HepG2 (cell line): ENCODE data around the gene STAT5A. TPM values are rescaled to one million over a fixed set of nuclear protein-coding genes. Genes with fewer than 3 reads are reported as not detected.

Source experiments
- CCDC6 ChIP-seq: sonication (generic); formaldehyde crosslinking; IDR thresholded peaks from 2 replicates; pipeline ENCODE4 v1.8.1; 2022; ENCODE audit warnings: mild to moderate bottlenecking, missing genetic modification reagents, moderate library complexity
- HMG20A ChIP-seq: IDR thresholded peaks from 2 replicates; pipeline ENCODE4 v1.6.1; 2016; ENCODE audit warnings: borderline replicate concordance
- HOXA3 ChIP-seq: sonication (generic); formaldehyde crosslinking; IDR thresholded peaks from 2 replicates; pipeline ENCODE4 v1.5.0; 2020; ENCODE audit warnings: missing genetic modification reagents
- MED1 ChIP-seq: sonication (generic); formaldehyde crosslinking; IDR thresholded peaks from 2 replicates; pipeline ENCODE4 v1.4.0; 2020; ENCODE audit warnings: missing genetic modification reagents
- POGZ ChIP-seq: sonication (generic); formaldehyde crosslinking; IDR thresholded peaks from 2 replicates; pipeline ENCODE4 v1.4.0; 2020; ENCODE audit warnings: mild to moderate bottlenecking, missing genetic modification reagents
- RNF2 ChIP-seq: fragments of 450-650 bp; conservative IDR thresholded peaks from 2 replicates; pipeline ENCODE4 v1.6.1; 2016; ENCODE audit warnings: low read depth
- SIN3A ChIP-seq: IDR thresholded peaks from 2 replicates; pipeline ENCODE4 v1.6.1; 2011; ENCODE audit warnings: low read depth, mild to moderate bottlenecking, control low read depth, low read length, borderline replicate concordance
- SNRNP70 ChIP-seq: fragments of 200-400 bp; formaldehyde crosslinking; IDR thresholded peaks from 2 replicates; pipeline ENCODE4 v1.6.1; 2017; ENCODE audit warnings: mild to moderate bottlenecking, low read depth, low read length, moderate library complexity
- TEAD3 ChIP-seq: optimal IDR thresholded peaks from 2 replicates; pipeline ENCODE3; 2016; ENCODE audit warnings: borderline replicate concordance
- ZBTB38 ChIP-seq: sonication (generic); formaldehyde crosslinking; IDR thresholded peaks from 2 replicates; pipeline ENCODE4 v1.5.1; 2020; ENCODE audit warnings: mild to moderate bottlenecking, missing genetic modification reagents
- ZNF282 ChIP-seq: fragments of 450-650 bp; IDR thresholded peaks from 2 replicates; pipeline ENCODE4 v1.6.1; 2018; ENCODE audit not compliant: partially characterized antibody
- ZNF670 ChIP-seq: sonication (generic); formaldehyde crosslinking; IDR thresholded peaks from 2 replicates; pipeline ENCODE4 v1.8.0; 2022; ENCODE audit warnings: mild to moderate bottlenecking, missing genetic modification reagents, borderline replicate concordance
- ZNF709 ChIP-seq: sonication (generic); formaldehyde crosslinking; IDR thresholded peaks from 2 replicates; pipeline ENCODE4 v1.5.0; 2020; ENCODE audit warnings: mild to moderate bottlenecking, missing genetic modification reagents
- ZNF75D ChIP-seq: sonication (generic); formaldehyde crosslinking; IDR thresholded peaks from 2 replicates; pipeline ENCODE4 v1.8.1; 2023; ENCODE audit warnings: missing genetic modification reagents, mild to moderate bottlenecking, borderline replicate concordance
- ZNF780A ChIP-seq: sonication (generic); formaldehyde crosslinking; IDR thresholded peaks from 2 replicates; pipeline ENCODE4 v1.8.0; 2022; ENCODE audit warnings: mild to moderate bottlenecking, missing genetic modification reagents, moderate library complexity
- ZSCAN31 ChIP-seq: sonication (generic); formaldehyde crosslinking; IDR thresholded peaks from 2 replicates; pipeline ENCODE4 v1.5.0; 2020; ENCODE audit warnings: low read depth, mild to moderate bottlenecking, missing genetic modification reagents
- polyA plus RNA-seq, 8 experiments: library from polyadenylated mRNA; depleted of rRNA in 3 of 8; stranded (reverse) in 7 of 8; unstranded in 1 of 8; fragments of >200 nt; fragmentation: Illumina TruSeq in 4 of 8; extraction: Trizol in 4 of 8; gene quantifications; 2 replicates each; pipeline versions ENCODE4 v1.2.1 to v1.2.3, GENCODE V29; 2011 to 2016; ENCODE audit warnings: low read depth in 4 of 8, missing spikeins in 1 of 8, mixed read lengths in 1 of 8; ENCODE audit not compliant: insufficient read depth in 1 of 8
- total RNA-seq, 5 experiments: library from RNA; depleted of rRNA; stranded (reverse); fragments of >200 nt; fragmentation: Illumina TruSeq; extraction: Trizol; gene quantifications; 2 replicates each; pipeline ENCODE4 v1.2.3, GENCODE V29; 2016; ENCODE audit warnings: low read depth in 1 of 5
- TF ChIP-seq, protein P1 (sequence below): sonication (generic); formaldehyde crosslinking; IDR thresholded peaks from 2 replicates; pipeline ENCODE4 v1.8.0; 2022; ENCODE audit warnings: missing genetic modification reagents, mild to moderate bottlenecking, borderline replicate concordance
- TF ChIP-seq, protein P2 (sequence below): IDR thresholded peaks from 2 replicates; pipeline ENCODE4 v1.4.0; 2020; ENCODE audit warnings: mild to moderate bottlenecking, missing genetic modification reagents
- TF ChIP-seq, protein P3 (sequence below): IDR thresholded peaks from 2 replicates; pipeline ENCODE4 v1.6.1; 2018; ENCODE audit warnings: missing genetic modification reagents, mild to moderate bottlenecking, missing compliant biosample characterization
- TF ChIP-seq, protein P4 (sequence below), 2 experiments: sonication (generic) in 1 of 2; formaldehyde crosslinking in 1 of 2; IDR thresholded peaks; 2 replicates each; pipeline versions ENCODE4 v1.4.0 to v1.6.1; 2018 to 2020; ENCODE audit warnings: missing genetic modification reagents in 2 of 2, borderline replicate concordance in 1 of 2, low read depth in 1 of 2, mild to moderate bottlenecking in 1 of 2, missing biosample characterization in 1 of 2

The STAT5A gene
- total and polyA plus RNA-seq, 2 of the 13 experiments (the other 11 are each of a cell fraction or from before 2014, with no cell fraction given), result 1.4 to 4.1 TPM

DNA sequence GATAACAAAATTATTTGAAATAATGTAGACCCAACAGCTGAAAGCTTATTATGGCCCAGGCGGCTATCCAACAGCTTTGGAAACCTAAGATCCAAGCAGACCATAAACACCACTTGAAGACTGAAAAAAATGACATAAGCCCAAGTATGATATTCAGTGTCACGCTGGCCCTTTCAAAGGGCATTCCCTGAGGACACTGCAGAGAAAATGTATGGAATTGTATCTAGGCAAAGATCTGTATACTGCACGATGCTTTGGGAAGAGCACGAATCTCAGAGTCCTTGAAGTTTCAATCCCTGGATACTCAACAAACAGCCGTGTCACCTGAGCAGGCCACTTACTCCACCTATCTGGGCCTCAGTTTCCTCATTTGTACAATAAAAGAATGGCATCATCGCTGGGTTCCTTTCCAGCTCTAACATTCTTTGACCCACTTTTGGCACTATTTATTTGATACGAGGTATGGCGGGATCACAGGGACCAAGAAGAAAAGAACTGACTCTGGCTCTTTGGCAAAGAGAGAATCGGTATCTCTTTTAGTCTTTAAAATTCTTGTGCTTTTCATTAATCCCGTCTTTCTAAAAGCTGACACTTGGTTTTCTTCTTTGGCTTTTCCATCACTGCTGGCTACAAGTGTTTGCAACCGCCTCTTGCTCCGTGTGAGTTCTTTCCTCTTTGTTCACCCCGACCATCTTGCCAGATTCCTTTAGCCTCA is 13.3 kb upstream of the STAT5A start (continued):
- TF ChIP-seq SNRNP70, result no peak
- TF ChIP-seq ZNF282, result no peak
- no peak for TF ChIP-seq POGZ (CRISPR knock-in tag)
- TF ChIP-seq MED1 (CRISPR knock-in tag), result 0 out of 2 replicates have a peak, but pooled peaks have one; percentile 9
- TF ChIP-seq ZNF75D (CRISPR knock-in tag), result no peak
- TF ChIP-seq SIN3A, result no peak
- TF ChIP-seq HOXA3, result no peak
- TF ChIP-seq, protein P1, sequence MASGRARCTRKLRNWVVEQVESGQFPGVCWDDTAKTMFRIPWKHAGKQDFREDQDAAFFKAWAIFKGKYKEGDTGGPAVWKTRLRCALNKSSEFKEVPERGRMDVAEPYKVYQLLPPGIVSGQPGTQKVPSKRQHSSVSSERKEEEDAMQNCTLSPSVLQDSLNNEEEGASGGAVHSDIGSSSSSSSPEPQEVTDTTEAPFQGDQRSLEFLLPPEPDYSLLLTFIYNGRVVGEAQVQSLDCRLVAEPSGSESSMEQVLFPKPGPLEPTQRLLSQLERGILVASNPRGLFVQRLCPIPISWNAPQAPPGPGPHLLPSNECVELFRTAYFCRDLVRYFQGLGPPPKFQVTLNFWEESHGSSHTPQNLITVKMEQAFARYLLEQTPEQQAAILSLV (CRISPR knock-in tag), result no peak
- TF ChIP-seq HMG20A (CRISPR knock-in tag), result no peak
- peak; percentile 22 for TF ChIP-seq TEAD3 (CRISPR knock-in tag)
- TF ChIP-seq, protein P2, sequence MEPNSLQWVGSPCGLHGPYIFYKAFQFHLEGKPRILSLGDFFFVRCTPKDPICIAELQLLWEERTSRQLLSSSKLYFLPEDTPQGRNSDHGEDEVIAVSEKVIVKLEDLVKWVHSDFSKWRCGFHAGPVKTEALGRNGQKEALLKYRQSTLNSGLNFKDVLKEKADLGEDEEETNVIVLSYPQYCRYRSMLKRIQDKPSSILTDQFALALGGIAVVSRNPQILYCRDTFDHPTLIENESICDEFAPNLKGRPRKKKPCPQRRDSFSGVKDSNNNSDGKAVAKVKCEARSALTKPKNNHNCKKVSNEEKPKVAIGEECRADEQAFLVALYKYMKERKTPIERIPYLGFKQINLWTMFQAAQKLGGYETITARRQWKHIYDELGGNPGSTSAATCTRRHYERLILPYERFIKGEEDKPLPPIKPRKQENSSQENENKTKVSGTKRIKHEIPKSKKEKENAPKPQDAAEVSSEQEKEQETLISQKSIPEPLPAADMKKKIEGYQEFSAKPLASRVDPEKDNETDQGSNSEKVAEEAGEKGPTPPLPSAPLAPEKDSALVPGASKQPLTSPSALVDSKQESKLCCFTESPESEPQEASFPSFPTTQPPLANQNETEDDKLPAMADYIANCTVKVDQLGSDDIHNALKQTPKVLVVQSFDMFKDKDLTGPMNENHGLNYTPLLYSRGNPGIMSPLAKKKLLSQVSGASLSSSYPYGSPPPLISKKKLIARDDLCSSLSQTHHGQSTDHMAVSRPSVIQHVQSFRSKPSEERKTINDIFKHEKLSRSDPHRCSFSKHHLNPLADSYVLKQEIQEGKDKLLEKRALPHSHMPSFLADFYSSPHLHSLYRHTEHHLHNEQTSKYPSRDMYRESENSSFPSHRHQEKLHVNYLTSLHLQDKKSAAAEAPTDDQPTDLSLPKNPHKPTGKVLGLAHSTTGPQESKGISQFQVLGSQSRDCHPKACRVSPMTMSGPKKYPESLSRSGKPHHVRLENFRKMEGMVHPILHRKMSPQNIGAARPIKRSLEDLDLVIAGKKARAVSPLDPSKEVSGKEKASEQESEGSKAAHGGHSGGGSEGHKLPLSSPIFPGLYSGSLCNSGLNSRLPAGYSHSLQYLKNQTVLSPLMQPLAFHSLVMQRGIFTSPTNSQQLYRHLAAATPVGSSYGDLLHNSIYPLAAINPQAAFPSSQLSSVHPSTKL (CRISPR knock-in tag), result peak; percentile 7; the same call in 1 of the 2 replicates
- 0 out of 2 replicates have a peak, but pooled peaks have one; percentile 40 for TF ChIP-seq ZSCAN31 (CRISPR knock-in tag)
- TF ChIP-seq, protein P3, sequence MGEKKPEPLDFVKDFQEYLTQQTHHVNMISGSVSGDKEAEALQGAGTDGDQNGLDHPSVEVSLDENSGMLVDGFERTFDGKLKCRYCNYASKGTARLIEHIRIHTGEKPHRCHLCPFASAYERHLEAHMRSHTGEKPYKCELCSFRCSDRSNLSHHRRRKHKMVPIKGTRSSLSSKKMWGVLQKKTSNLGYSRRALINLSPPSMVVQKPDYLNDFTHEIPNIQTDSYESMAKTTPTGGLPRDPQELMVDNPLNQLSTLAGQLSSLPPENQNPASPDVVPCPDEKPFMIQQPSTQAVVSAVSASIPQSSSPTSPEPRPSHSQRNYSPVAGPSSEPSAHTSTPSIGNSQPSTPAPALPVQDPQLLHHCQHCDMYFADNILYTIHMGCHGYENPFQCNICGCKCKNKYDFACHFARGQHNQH (CRISPR knock-in tag), result peak; percentile 18; the same call in 1 of the 2 replicates
- TF ChIP-seq ZNF670 (CRISPR knock-in tag), result no peak
- no peak for TF ChIP-seq ZBTB38 (CRISPR knock-in tag)
- TF ChIP-seq, protein P4, sequence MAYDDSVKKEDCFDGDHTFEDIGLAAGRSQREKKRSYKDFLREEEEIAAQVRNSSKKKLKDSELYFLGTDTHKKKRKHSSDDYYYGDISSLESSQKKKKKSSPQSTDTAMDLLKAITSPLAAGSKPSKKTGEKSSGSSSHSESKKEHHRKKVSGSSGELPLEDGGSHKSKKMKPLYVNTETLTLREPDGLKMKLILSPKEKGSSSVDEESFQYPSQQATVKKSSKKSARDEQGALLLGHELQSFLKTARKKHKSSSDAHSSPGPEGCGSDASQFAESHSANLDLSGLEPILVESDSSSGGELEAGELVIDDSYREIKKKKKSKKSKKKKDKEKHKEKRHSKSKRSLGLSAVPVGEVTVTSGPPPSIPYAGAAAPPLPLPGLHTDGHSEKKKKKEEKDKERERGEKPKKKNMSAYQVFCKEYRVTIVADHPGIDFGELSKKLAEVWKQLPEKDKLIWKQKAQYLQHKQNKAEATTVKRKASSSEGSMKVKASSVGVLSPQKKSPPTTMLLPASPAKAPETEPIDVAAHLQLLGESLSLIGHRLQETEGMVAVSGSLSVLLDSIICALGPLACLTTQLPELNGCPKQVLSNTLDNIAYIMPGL (CRISPR knock-in tag; IDR thresholded peaks at IDR 0.05; ENCODE audit: borderline replicate concordance in 1 of 2, low read depth in 1 of 2), result peak in 1 of 2 experiments; percentile 33; a peak in 1 of 4 replicates
- TF ChIP-seq ZNF780A (CRISPR knock-in tag), result no peak
- TF ChIP-seq RNF2, result no peak
- TF ChIP-seq CCDC6 (CRISPR knock-in tag), result no peak
- no peak for TF ChIP-seq ZNF709 (CRISPR knock-in tag)
